GM18907 (cell line): ENCODE data around the gene ROCK2.
"Not testable (repeated sequence)": the region's sequence is repeated elsewhere in the genome, so short reads cannot be mapped to it uniquely, and the experiment has no call there.

Source experiments
- ATAC-seq: cut with Tn5 transposase; IDR thresholded peaks from one replicate; pipeline ENCODE4 v1.9.1; 2021; ENCODE audit warnings: mild to moderate bottlenecking, moderate library complexity; ENCODE audit not compliant: unreplicated experiment

ROCK2 gene

GRCh38 chr2:11279398-11279797 is 65.0 kb downstream of the ROCK2 start:
- no peak for ATAC-seq

- no peak for ATAC-seq
Measured at GRCh38 chr2:11278219-11278618, 66.2 kb downstream of the ROCK2 start.

GRCh38 chr2:11275910-11276309 is 68.5 kb downstream of the ROCK2 start:
- no peak for ATAC-seq

- ATAC-seq, result no peak
Measured at GRCh38 chr2:11270891-11271290, 73.5 kb downstream of the ROCK2 start.

GRCh38 chr2:11267931-11268330 is 76.5 kb downstream of the ROCK2 start:
- no peak for ATAC-seq

- no peak for ATAC-seq
Measured at GRCh38 chr2:11264818-11265217, 79.6 kb downstream of the ROCK2 start.

- ATAC-seq, result no peak
Measured at GRCh38 chr2:11264007-11264406, 80.4 kb downstream of the ROCK2 start.

GRCh38 chr2:11263177-11263576 is 81.3 kb downstream of the ROCK2 start:
- no peak for ATAC-seq

- ATAC-seq, result not testable (repeated sequence)
Measured at GRCh38 chr2:11262438-11262837, 82.0 kb downstream of the ROCK2 start.

- not testable (repeated sequence) for ATAC-seq
Measured at GRCh38 chr2:11261564-11261963, 82.9 kb downstream of the ROCK2 start.

- no peak for ATAC-seq
Measured at GRCh38 chr2:11260979-11261378, 83.5 kb downstream of the ROCK2 start.

- no peak for ATAC-seq
Measured at GRCh38 chr2:11257964-11258363, 86.5 kb downstream of the ROCK2 start.

- no peak for ATAC-seq
Measured at GRCh38 chr2:11257078-11257477, 87.4 kb downstream of the ROCK2 start.

- ATAC-seq, result no peak
Measured at GRCh38 chr2:11256166-11256565, 88.3 kb downstream of the ROCK2 start.

- ATAC-seq, result no peak
Measured at GRCh38 chr2:11254100-11254536, 90.3 kb downstream of the ROCK2 start.

- ATAC-seq, result not testable (repeated sequence)
Measured at GRCh38 chr2:11252458-11252857, 92.0 kb downstream of the ROCK2 start.

- no peak for ATAC-seq
Measured at GRCh38 chr2:11250400-11251196, 93.8 kb downstream of the ROCK2 start.

- no peak for ATAC-seq
Measured at GRCh38 chr2:11245322-11245721, 99.1 kb downstream of the ROCK2 start.

GRCh38 chr2:11244091-11244826 is 100.2 kb downstream of the ROCK2 start:
- no peak for ATAC-seq

- no peak for ATAC-seq
Measured at GRCh38 chr2:11243512-11243911, 100.9 kb downstream of the ROCK2 start.

GRCh38 chr2:11242542-11243174 is 101.8 kb downstream of the ROCK2 start:
- no peak for ATAC-seq
